ENCODE results near the gene KIFC1.

DNA sequence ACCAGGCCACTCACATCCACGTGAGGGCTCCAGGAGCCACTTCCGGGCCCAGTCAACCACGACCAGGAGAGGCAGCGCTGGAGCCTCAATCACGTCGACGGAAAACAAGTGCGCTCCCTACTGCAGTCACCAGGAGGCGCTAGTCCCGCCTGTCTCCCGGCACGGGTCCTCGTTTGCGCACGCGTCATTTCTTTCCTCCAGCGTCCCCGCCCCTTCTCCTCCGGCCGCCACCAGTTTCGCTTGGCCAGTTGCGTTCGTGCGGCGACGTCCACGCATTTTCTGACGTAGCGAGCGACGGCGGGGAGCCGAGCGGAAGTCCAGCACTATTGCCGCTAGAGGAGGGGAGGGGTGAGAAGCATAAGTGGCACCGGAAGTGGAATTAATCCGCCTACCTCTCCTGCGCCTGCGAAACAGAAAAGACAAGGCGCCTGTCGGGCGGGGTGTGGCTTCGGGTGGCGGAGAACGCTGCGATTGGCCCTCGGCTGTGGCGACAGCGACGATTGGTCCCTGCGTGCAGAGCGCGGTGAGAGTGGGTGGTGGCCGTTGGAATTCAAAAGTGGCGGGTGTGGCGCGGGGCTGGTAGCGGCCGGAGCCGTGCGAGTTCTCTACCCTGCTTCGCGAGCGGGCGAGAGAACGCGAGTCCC, at the start of gene KIFC1:
- peak; percentile 44; the same call in 1 of the 2 replicates for TF ChIP-seq POLR2AphosphoS5 (IDR thresholded peaks at IDR 0.05; ENCODE audit: low read depth, low read length)
- TF ChIP-seq, protein P1, sequence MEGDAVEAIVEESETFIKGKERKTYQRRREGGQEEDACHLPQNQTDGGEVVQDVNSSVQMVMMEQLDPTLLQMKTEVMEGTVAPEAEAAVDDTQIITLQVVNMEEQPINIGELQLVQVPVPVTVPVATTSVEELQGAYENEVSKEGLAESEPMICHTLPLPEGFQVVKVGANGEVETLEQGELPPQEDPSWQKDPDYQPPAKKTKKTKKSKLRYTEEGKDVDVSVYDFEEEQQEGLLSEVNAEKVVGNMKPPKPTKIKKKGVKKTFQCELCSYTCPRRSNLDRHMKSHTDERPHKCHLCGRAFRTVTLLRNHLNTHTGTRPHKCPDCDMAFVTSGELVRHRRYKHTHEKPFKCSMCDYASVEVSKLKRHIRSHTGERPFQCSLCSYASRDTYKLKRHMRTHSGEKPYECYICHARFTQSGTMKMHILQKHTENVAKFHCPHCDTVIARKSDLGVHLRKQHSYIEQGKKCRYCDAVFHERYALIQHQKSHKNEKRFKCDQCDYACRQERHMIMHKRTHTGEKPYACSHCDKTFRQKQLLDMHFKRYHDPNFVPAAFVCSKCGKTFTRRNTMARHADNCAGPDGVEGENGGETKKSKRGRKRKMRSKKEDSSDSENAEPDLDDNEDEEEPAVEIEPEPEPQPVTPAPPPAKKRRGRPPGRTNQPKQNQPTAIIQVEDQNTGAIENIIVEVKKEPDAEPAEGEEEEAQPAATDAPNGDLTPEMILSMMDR (IDR thresholded peaks at IDR 0.05), result peak; percentile 99
- no peak for TF ChIP-seq TCF7L2 (IDR thresholded peaks at IDR 0.05; ENCODE audit: low read depth, low read length)
- TF ChIP-seq, protein P2, sequence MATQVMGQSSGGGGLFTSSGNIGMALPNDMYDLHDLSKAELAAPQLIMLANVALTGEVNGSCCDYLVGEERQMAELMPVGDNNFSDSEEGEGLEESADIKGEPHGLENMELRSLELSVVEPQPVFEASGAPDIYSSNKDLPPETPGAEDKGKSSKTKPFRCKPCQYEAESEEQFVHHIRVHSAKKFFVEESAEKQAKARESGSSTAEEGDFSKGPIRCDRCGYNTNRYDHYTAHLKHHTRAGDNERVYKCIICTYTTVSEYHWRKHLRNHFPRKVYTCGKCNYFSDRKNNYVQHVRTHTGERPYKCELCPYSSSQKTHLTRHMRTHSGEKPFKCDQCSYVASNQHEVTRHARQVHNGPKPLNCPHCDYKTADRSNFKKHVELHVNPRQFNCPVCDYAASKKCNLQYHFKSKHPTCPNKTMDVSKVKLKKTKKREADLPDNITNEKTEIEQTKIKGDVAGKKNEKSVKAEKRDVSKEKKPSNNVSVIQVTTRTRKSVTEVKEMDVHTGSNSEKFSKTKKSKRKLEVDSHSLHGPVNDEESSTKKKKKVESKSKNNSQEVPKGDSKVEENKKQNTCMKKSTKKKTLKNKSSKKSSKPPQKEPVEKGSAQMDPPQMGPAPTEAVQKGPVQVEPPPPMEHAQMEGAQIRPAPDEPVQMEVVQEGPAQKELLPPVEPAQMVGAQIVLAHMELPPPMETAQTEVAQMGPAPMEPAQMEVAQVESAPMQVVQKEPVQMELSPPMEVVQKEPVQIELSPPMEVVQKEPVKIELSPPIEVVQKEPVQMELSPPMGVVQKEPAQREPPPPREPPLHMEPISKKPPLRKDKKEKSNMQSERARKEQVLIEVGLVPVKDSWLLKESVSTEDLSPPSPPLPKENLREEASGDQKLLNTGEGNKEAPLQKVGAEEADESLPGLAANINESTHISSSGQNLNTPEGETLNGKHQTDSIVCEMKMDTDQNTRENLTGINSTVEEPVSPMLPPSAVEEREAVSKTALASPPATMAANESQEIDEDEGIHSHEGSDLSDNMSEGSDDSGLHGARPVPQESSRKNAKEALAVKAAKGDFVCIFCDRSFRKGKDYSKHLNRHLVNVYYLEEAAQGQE (IDR thresholded peaks at IDR 0.05; ENCODE audit: insufficient read depth in 1 of 2, low read depth in 2 of 2, low read length in 1 of 2), result no peak
